Choroid plexus epithelial cell (primary cell): ENCODE results near the gene MEIS2.

ENCODE experiments used
- DNase-seq: peaks from one replicate; pipeline ENCODE4 v3.0.0-alpha.2; 2010; ENCODE audit warnings: low read depth
- H3K4me3 ChIP-seq: 2 replicates; pipeline ENCODE4 v1.5.1; 2011; ENCODE audit warnings: low read depth, mild to moderate bottlenecking, control low read depth, low read length, moderate library complexity
- CTCF ChIP-seq: conservative IDR thresholded peaks from 2 replicates; pipeline ENCODE4 v1.5.1; 2011; ENCODE audit warnings: low read depth, mild to moderate bottlenecking, control low read depth, inconsistent platforms, low read length, moderate library complexity

The MEIS2 gene

GRCh38 chr15:37002041-37002672 lies 98.2 kb downstream of the MEIS2 start:
- no peak for DNase-seq
- no peak overlapping the region for H3K4me3 ChIP-seq
- TF ChIP-seq CTCF = no peak

- no peak overlapping the region for H3K4me3 ChIP-seq
- no peak for TF ChIP-seq CTCF
- no peak for DNase-seq
These were observed 98.9 kb downstream of the MEIS2 start for GRCh38 chr15:37001417-37001816.

DNA sequence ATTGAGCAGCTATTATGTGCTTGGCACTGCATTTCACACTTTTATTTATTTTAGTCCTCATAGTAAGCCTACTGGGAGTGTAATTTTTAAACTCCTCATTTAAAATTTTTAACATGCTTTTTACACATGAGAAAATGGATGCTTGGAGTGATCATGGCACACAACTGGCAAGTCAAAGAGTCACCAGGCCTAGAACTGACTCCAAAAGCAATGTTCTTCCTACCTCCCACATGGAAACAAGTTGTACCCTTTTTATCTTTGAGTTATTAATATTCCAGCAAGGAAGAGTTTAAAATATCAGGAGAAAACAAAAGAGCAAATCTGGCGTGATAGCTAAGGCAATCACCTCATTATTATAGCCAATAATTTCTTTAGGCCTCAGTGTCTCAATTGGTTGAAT lies 100.6 kb downstream of the MEIS2 start:
- no peak for DNase-seq
- TF ChIP-seq CTCF = no peak
- no peak overlapping the region for H3K4me3 ChIP-seq

DNA sequence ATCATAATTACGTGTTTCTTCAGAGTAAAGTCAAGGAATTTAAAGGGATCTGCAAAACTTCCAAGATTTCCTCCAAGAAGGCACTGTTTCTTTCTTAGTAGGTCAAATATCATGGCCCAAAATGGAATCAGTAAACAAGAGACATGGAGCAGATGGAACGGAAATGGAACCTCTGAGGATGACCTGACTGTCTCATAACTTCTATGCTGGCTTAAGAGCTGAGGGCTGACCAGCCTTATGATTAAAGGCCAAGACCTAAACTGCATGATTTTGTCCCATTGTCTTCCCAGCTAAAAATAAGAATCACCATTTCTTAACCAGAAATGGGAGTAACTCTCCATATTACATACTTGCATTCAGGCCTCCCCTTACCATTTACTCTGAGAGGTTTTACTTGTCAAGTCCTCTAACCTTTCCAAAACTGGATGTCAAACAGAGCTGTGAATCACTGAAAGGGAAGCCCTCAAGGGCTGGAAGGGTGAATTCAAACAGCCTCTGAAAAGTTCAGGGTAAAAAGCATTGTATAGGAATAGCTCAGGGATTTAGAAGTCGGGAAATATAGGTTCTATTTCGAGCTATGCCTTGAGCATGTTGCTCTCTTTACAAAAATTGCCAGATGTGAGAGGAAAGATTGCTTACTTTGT lies 103.7 kb downstream of the MEIS2 start:
- H3K4me3 ChIP-seq = no peak overlapping the region
- TF ChIP-seq CTCF = no peak
- no peak for DNase-seq

- no peak overlapping the region for H3K4me3 ChIP-seq
- DNase-seq = no peak
- TF ChIP-seq CTCF = no peak
These were observed 104.2 kb downstream of the MEIS2 start for GRCh38 chr15:36996121-36996520.

GRCh38 chr15:36994790-36995189 lies 105.6 kb downstream of the MEIS2 start:
- DNase-seq = no peak
- H3K4me3 ChIP-seq = no peak overlapping the region
- TF ChIP-seq CTCF = no peak

DNA sequence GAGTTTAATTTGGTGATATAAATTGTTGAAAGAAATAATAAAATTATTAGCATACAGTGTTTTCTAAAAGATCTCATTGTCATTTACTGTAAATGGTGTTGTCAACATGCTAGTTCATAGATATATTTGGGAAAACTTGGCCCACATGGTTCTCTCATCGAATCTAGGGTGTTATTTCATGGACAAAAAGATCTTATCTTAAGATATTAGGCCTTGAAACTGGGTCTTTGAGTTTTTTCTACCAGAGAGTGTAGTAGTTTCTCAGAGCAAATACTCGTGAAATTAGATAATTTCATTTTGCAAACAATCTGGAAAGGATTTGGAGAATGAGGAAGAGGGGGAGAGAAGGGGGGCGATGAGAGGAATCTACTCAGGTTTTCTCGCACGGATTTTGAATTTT lies 107.9 kb downstream of the MEIS2 start:
- TF ChIP-seq CTCF = no peak
- H3K4me3 ChIP-seq = no peak overlapping the region
- no peak for DNase-seq
